H1 (cell line): ENCODE data around the gene APOC1. TPM values are rescaled to one million over a fixed set of nuclear protein-coding genes. Genes with fewer than 3 reads are reported as not detected.

Source experiments
- CTCF ChIA-PET: fragments of 300-600 bp; sonication (Branson Sonifier 250); formaldehyde crosslinking; loops from one replicate; lab custom pipeline; 2021; ENCODE audit not compliant: partially characterized antibody; lab: Charles Lee
- POLR2A ChIA-PET: fragments of 300-600 bp; sonication (Branson Sonifier 250); formaldehyde crosslinking; loops from one replicate; lab custom pipeline; 2021; ENCODE audit warnings: inconsistent platforms; ENCODE audit not compliant: partially characterized antibody; lab: Charles Lee
- DNase-seq, 2 experiments: peaks; one replicate each; pipeline versions ENCODE4 v3.0.0 to v3.0.0-alpha.2; 2010 to 2022; ENCODE audit warnings: low spot score in 2 of 2, low read depth in 1 of 2, mixed read lengths in 1 of 2
- FAIRE-seq: peaks from 2 replicates; lab custom pipeline; 2011; peaks lifted over from hg19 to GRCh38; lab: Jason Lieb, UNC
- H2AFZ ChIP-seq: 2 replicates; pipeline ENCODE4 v1.8.1; 2012; ENCODE audit warnings: low read length, inconsistent platforms
- H2AK5ac ChIP-seq: 2 replicates; pipeline ENCODE4 v1.6.1; 2013; ENCODE audit warnings: low read depth, low read length
- H2BK120ac ChIP-seq: replicated peaks from 2 replicates; pipeline ENCODE3; 2013; ENCODE audit warnings: low read depth, low read length, inconsistent platforms
- H2BK12ac ChIP-seq: 2 replicates; pipeline ENCODE4 v1.6.1; 2013; ENCODE audit warnings: low read depth, low read length
- H2BK15ac ChIP-seq: 2 replicates; pipeline ENCODE4 v1.6.1; 2013; ENCODE audit warnings: low read length
- H2BK20ac ChIP-seq: 2 replicates; pipeline ENCODE4 v1.6.1; 2013; ENCODE audit warnings: low read length
- H2BK5ac ChIP-seq: 2 replicates; pipeline ENCODE4 v1.6.1; 2013; ENCODE audit warnings: low read depth, low read length
- H3K14ac ChIP-seq: 2 replicates; pipeline ENCODE4 v1.6.1; 2013; ENCODE audit warnings: inconsistent platforms; ENCODE audit not compliant: insufficient read length
- H3K18ac ChIP-seq: 2 replicates; pipeline ENCODE4 v1.6.1; 2013; ENCODE audit warnings: low read length; ENCODE audit errors: extremely low read depth
- H3K23ac ChIP-seq: 2 replicates; pipeline ENCODE4 v1.6.1; 2013; ENCODE audit warnings: inconsistent platforms; ENCODE audit not compliant: insufficient read length
- H3K23me2 ChIP-seq: 2 replicates; pipeline ENCODE4 v1.6.1; 2013; ENCODE audit warnings: low read depth, low read length
- H3K27ac ChIP-seq: 2 replicates; pipeline ENCODE4 v1.6.1; 2011; ENCODE audit warnings: low read depth, low read length, inconsistent platforms
- H3K27me3 ChIP-seq, 4 experiments: replicated peaks in 1 of 4; 1 replicate in 1 of 4; 2 replicates in 3 of 4; pipeline versions ENCODE4 v1.6.1 to v1.8.1; 2011 to 2013; ENCODE audit warnings: low read length in 3 of 4, mild to moderate bottlenecking in 3 of 4, inconsistent platforms in 2 of 4, mixed read lengths in 2 of 4, moderate library complexity in 1 of 4; ENCODE audit not compliant: control insufficient read depth in 3 of 4, insufficient read depth in 3 of 4; ENCODE audit errors: extremely low read depth in 1 of 4
- H3K36me3 ChIP-seq, 4 experiments: 2 replicates each; pipeline versions ENCODE4 v1.6.1 to v1.8.1; 2011 to 2013; ENCODE audit warnings: mild to moderate bottlenecking in 4 of 4, low read length in 3 of 4, moderate library complexity in 2 of 4, control low read depth in 1 of 4, inconsistent platforms in 1 of 4; ENCODE audit not compliant: insufficient read depth in 4 of 4, control insufficient read depth in 2 of 4
- H3K4ac ChIP-seq: replicated peaks from 2 replicates; pipeline ENCODE3; 2013; ENCODE audit warnings: low read length, low read depth, mixed read lengths, inconsistent platforms; ENCODE audit not compliant: insufficient read length
- H3K4me1 ChIP-seq, 4 experiments: replicated peaks in 1 of 4; 1 replicate in 1 of 4; 2 replicates in 3 of 4; pipeline versions ENCODE4 v1.6.1 to v1.8.1; 2011 to 2013; ENCODE audit warnings: low read length in 3 of 4, inconsistent platforms in 2 of 4, mixed read lengths in 1 of 4; ENCODE audit not compliant: insufficient read depth in 4 of 4, control insufficient read depth in 3 of 4
- H3K4me2 ChIP-seq, 2 experiments: 2 replicates each; pipeline versions ENCODE4 v1.6.1 to v1.8.1; 2011 to 2013; ENCODE audit warnings: low read depth in 2 of 2, low read length in 2 of 2, control low read depth in 1 of 2, inconsistent platforms in 1 of 2, mild to moderate bottlenecking in 1 of 2; ENCODE audit not compliant: insufficient read depth in 1 of 2
- H3K4me3 ChIP-seq, 4 experiments: fragments of 200-600, 300-600 bp in 1 of 4; sonication (generic), shearing (Covaris generic), sonication (Bioruptor Twin) in 1 of 4; 2 replicates each; pipeline versions ENCODE4 v1.5.1 to v1.8.1; 2011 to 2016; ENCODE audit warnings: low read length in 4 of 4, low read depth in 3 of 4, control low read depth in 2 of 4, inconsistent platforms in 2 of 4, mild to moderate bottlenecking in 2 of 4, mixed read lengths in 1 of 4, moderate library complexity in 1 of 4; ENCODE audit not compliant: insufficient read depth in 2 of 4; ENCODE audit errors: extremely low read depth in 1 of 4
- H3K56ac ChIP-seq: replicated peaks from 2 replicates; pipeline ENCODE3; 2013; ENCODE audit warnings: low read depth, mild to moderate bottlenecking, mixed read lengths, low read length, inconsistent platforms; ENCODE audit not compliant: insufficient read length
- H3K79me1 ChIP-seq: 2 replicates; pipeline ENCODE4 v1.6.1; 2013; ENCODE audit warnings: low read depth, low read length, control low read depth
- H3K79me2 ChIP-seq, 2 experiments: 2 replicates each; pipeline versions ENCODE4 v1.6.1 to v1.8.1; 2012 to 2013; ENCODE audit warnings: low read length in 2 of 2, mild to moderate bottlenecking in 2 of 2, inconsistent platforms in 1 of 2; ENCODE audit not compliant: insufficient read depth in 2 of 2, control insufficient read depth in 1 of 2
- H3K9ac ChIP-seq, 4 experiments: replicated peaks in 1 of 4; 1 replicate in 1 of 4; 2 replicates in 3 of 4; pipeline versions ENCODE4 v1.6.1 to v1.8.1; 2011 to 2013; ENCODE audit warnings: low read depth in 3 of 4, low read length in 3 of 4, control low read depth in 2 of 4, mild to moderate bottlenecking in 2 of 4, moderate library complexity in 2 of 4, inconsistent platforms in 1 of 4; ENCODE audit errors: extremely low read depth in 1 of 4
- H3K9me3 ChIP-seq, 2 experiments: 2 replicates each; pipeline versions ENCODE4 v1.6.1 to v1.8.1; 2012 to 2013; ENCODE audit warnings: mild to moderate bottlenecking in 2 of 2, moderate library complexity in 2 of 2, control low read depth in 1 of 2, inconsistent platforms in 1 of 2, low read depth in 1 of 2, low read length in 1 of 2, mixed read lengths in 1 of 2; ENCODE audit not compliant: insufficient read depth in 2 of 2
- H4K20me1 ChIP-seq, 2 experiments: replicated peaks in 1 of 2; 2 replicates each; pipeline versions ENCODE3 to v1.8.1; 2011 to 2013; ENCODE audit warnings: inconsistent platforms in 2 of 2, low read length in 2 of 2, mild to moderate bottlenecking in 1 of 2; ENCODE audit not compliant: insufficient read depth in 2 of 2, control insufficient read depth in 1 of 2
- H4K5ac ChIP-seq: 2 replicates; pipeline ENCODE4 v1.6.1; 2013; ENCODE audit warnings: low read length, low read depth, mixed read lengths, inconsistent platforms; ENCODE audit not compliant: insufficient read length
- H4K8ac ChIP-seq: 2 replicates; pipeline ENCODE4 v1.8.0; 2013; ENCODE audit warnings: mild to moderate bottlenecking, moderate library complexity, low read length, inconsistent platforms; ENCODE audit not compliant: insufficient read depth; ENCODE audit errors: extremely low read depth
- H4K91ac ChIP-seq: replicated peaks from 2 replicates; pipeline ENCODE3; 2013; ENCODE audit warnings: low read length, mixed read lengths, inconsistent platforms; ENCODE audit not compliant: insufficient read length
- ASH2L ChIP-seq: fragments of 200-600, 300-600 bp; sonication (generic); IDR thresholded peaks from one replicate; pipeline ENCODE4 v1.7.1; 2017; ENCODE audit warnings: low read length
- BCL11A ChIP-seq, 2 experiments: IDR thresholded peaks; one replicate each; pipeline ENCODE4 v1.6.1; 2011; ENCODE audit warnings: low read depth in 2 of 2, low read length in 2 of 2, mild to moderate bottlenecking in 2 of 2
- CHD2 ChIP-seq: IDR thresholded peaks from 2 replicates; pipeline ENCODE4 v1.6.1; 2012; ENCODE audit warnings: low read length, improper control_type of control experiment
- HDAC2 ChIP-seq, 2 experiments: fragments of 300-600 bp in 1 of 2; sonication (generic) in 1 of 2; IDR thresholded peaks; 2 replicates each; pipeline ENCODE4 v1.6.1; 2011 to 2012; ENCODE audit warnings: low read depth in 2 of 2, low read length in 2 of 2, mild to moderate bottlenecking in 2 of 2, moderate library complexity in 2 of 2, borderline replicate concordance in 1 of 2, inconsistent platforms in 1 of 2
- JUN ChIP-seq: IDR thresholded peaks from 2 replicates; pipeline ENCODE4 v1.6.1; 2011; ENCODE audit warnings: low read depth, mild to moderate bottlenecking, improper control_type of control experiment, low read length
- NANOG ChIP-seq: IDR thresholded peaks from 2 replicates; pipeline ENCODE4 v1.6.1; 2011; ENCODE audit warnings: low read length, low read depth, mild to moderate bottlenecking, inconsistent platforms; ENCODE audit not compliant: insufficient read depth, poor library complexity, severe bottlenecking
- PHF8 ChIP-seq: fragments of 200-600 bp; sonication (generic); conservative IDR thresholded peaks from 2 replicates; pipeline ENCODE4 v1.7.1; 2012; ENCODE audit warnings: low read depth, mild to moderate bottlenecking, inconsistent platforms, low read length, moderate library complexity
- SIN3A ChIP-seq, 2 experiments: IDR thresholded peaks in 1 of 2; conservative IDR thresholded peaks in 1 of 2; 2 replicates each; pipeline ENCODE4 v1.6.1; 2011 to 2012; ENCODE audit warnings: low read length in 2 of 2, improper control_type of control experiment in 1 of 2, low read depth in 1 of 2, mild to moderate bottlenecking in 1 of 2
- TBP ChIP-seq: IDR thresholded peaks from 2 replicates; pipeline ENCODE4 v1.6.1; 2011; ENCODE audit warnings: low read depth, low read length, improper control_type of control experiment
- WGBS, 2 experiments: shearing (Covaris generic) in 1 of 2; methylation state at CpG; one replicate each; pipeline versions ENCODE4 v1.1.6 to v1.1.7; 2013 to 2015; ENCODE audit warnings: low lambda C conversion rate in 2 of 2, mixed read lengths in 2 of 2, inconsistent platforms in 1 of 2, low coverage in 1 of 2, missing lambda C conversion rate in 1 of 2; ENCODE audit not compliant: insufficient replicate concordance in 2 of 2, insufficient coverage in 1 of 2, insufficient read length in 1 of 2; ENCODE audit errors: extremely low coverage in 1 of 2, missing lambda C conversion rate in 1 of 2; 5-methylcytosine and 5-hydroxymethylcytosine counted together
- polyA plus RNA-seq, 7 experiments: library from polyadenylated mRNA; depleted of rRNA in 3 of 7; stranded (reverse) in 5 of 7; unstranded in 2 of 7; fragments of >200 nt in 5 of 7; fragments of 200-250 nt in 2 of 7; gene quantifications; 1 replicate in 5 of 7; 2 replicates in 1 of 7; 4 replicates in 1 of 7; pipeline versions ENCODE4 v1.2.1 to v1.2.3, GENCODE V29; 2011 to 2013; ENCODE audit warnings: missing spikeins in 2 of 7, mixed read lengths in 2 of 7
- total RNA-seq: library from RNA; stranded (reverse); fragmentation: NEBNext Ultra II Directional; extraction: Animal tissue kit (Norgen Biotek cat#: 25700); gene quantifications from 2 replicates; pipeline ENCODE4 v1.2.1, GENCODE V29; 2021

The APOC1 gene
- total and polyA plus RNA-seq, 2 of the 8 experiments (the other 6 are each of a cell fraction or from before 2014, with no cell fraction given) = 55.8 to 78.2 TPM

DNA sequence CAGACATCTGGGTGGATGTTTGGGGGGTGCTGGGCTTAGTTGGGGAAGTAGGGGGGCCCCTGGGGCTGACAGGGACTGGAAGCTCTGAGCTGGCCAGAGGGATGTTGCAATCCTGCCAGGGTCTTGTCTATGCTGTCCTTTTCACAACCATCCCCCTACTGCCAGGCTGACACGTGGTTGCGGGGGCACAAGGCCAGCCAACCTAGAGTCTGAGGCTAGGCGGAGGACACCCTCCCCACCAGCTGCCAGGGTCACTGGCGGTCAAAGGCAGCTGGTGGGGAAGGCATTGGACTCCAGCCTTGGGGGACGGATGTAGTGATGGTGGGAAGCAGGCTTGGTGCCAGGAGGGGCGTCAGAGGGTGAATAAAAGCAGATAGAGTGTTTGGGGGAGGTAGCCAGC, 1.6 kb upstream of the APOC1 start:
- no peak overlapping the region for H3K23ac ChIP-seq
- H4K5ac ChIP-seq = no peak overlapping the region
- H2BK20ac ChIP-seq = 0 out of 2 replicates have a peak overlapping the region, but pooled peaks have one; percentile 32
- H3K18ac ChIP-seq = no peak overlapping the region
- FAIRE-seq (no peak), DNase-seq (no peak)
- TF ChIP-seq TBP (no peak), SIN3A (conservative IDR thresholded peaks at IDR 0.05 in 1 of 2, IDR thresholded peaks at IDR 0.05 in 1 of 2; ENCODE audit: low read depth in 1 of 2, low read length in 2 of 2) (no peak), ASH2L (no peak), CHD2 (no peak), PHF8 (no peak), NANOG (no peak), BCL11A (IDR thresholded peaks at IDR 0.05; ENCODE audit: low read depth in 2 of 2, low read length in 2 of 2) (no peak), HDAC2 (IDR thresholded peaks at IDR 0.05; ENCODE audit: borderline replicate concordance in 1 of 2, low read depth in 2 of 2, low read length in 2 of 2) (no peak), JUN (no peak)
- H4K20me1 ChIP-seq = peaks cover 0 to 7% of the 10 kb centered on the region in 2 experiments
- POLR2A ChIA-PET = interaction anchor here (0.6 to 4.9 kb wide), 6 partner anchors 8 to 91 kb away, joined by 3 to 50 read pairs (median 4); partner anchors contain the start of genes APOE and TOMM40
- H3K79me1 ChIP-seq = no peaks in the 10 kb centered on the region; the same call in 1 of the 2 replicates
- CTCF ChIA-PET = interaction anchor here (0.9 to 15.2 kb wide), 4 partner anchors 9 to 76 kb away, joined by 3 to 201 read pairs (median 10); partner anchors contain the start of gene CLPTM1
- H2AK5ac ChIP-seq = peak overlapping the region; percentile 82; the same call in 1 of the 2 replicates
- H4K8ac ChIP-seq = no peak overlapping the region
- peaks cover 4 to 17% (median 6%) of the 10 kb centered on the region in 4 experiments for H3K4me1 ChIP-seq
- H2AFZ ChIP-seq = no peak overlapping the region
- H3K9ac ChIP-seq = no peak overlapping the region
- no peak overlapping the region for H3K27ac ChIP-seq
- H2BK5ac ChIP-seq = peak overlapping the region; percentile 66; the same call in 1 of the 2 replicates
- 73% methylated on average over 6 of the region's 6 CpGs; no CpG with 5 or more reads in 1 of the 2 experiments for WGBS, 2 experiments
- no peak overlapping the region for H3K4me2 ChIP-seq
- H3K4ac ChIP-seq = no peak overlapping the region
- H3K14ac ChIP-seq = no peak overlapping the region
- H2BK120ac ChIP-seq = no peak overlapping the region
- no peak overlapping the region for H3K56ac ChIP-seq
- H3K36me3 ChIP-seq = peaks cover 4 to 14% (median 10%) of the 10 kb centered on the region in 4 experiments; a peak in 7 of 8 replicates
- H4K91ac ChIP-seq = no peak overlapping the region
- no peaks in the 10 kb centered on the region for H3K9me3 ChIP-seq
- no peak overlapping the region for H3K4me3 ChIP-seq
- peaks cover 0 to 1% of the 10 kb centered on the region in 2 experiments; a peak in 1 of 4 replicates for H3K79me2 ChIP-seq
- peak overlapping the region; percentile 9; the same call in 1 of the 2 replicates for H2BK12ac ChIP-seq
- H3K23me2 ChIP-seq = no peaks in the 10 kb centered on the region; the same call in 1 of the 2 replicates
- no peaks in the 10 kb centered on the region for H3K27me3 ChIP-seq
- H2BK15ac ChIP-seq = no peak overlapping the region
